PFSK-1 (cell line): ENCODE measurements around the gene SP140.

Experiments
- SIN3A ChIP-seq: IDR thresholded peaks from 2 replicates; pipeline ENCODE4 v1.6.1; 2012; ENCODE audit warnings: mild to moderate bottlenecking, low read length, moderate library complexity, borderline replicate concordance; ENCODE audit not compliant: insufficient read depth
- TAF1 ChIP-seq: IDR thresholded peaks from 2 replicates; pipeline ENCODE4 v1.6.1; 2012; ENCODE audit warnings: low read length, control low read depth, borderline replicate concordance; ENCODE audit not compliant: insufficient read depth

GRCh38 chr2:230323385-230324106 is 98.0 kb downstream of the SP140 start:
- TF ChIP-seq SIN3A (no peak), TAF1 (no peak)
